Stomach smooth muscle (tissue), 2 donors: Measurements from ENCODE around the gene TUBGCP2.

ENCODE experiments used
- H3K27ac ChIP-seq: one replicate; pipeline ENCODE4 v1.7.0; 2013; ENCODE audit warnings: mild to moderate bottlenecking, low read length, inconsistent platforms
- H3K27me3 ChIP-seq, 2 donors: one replicate each; pipeline ENCODE4 v1.7.0; 2013; ENCODE audit warnings: low read length in 2 of 2; ENCODE audit not compliant: insufficient read depth in 2 of 2, control insufficient read depth in 1 of 2
- H3K36me3 ChIP-seq, 2 donors: one replicate each; pipeline ENCODE4 v1.7.0; 2013; ENCODE audit warnings: low read length in 2 of 2; ENCODE audit not compliant: control insufficient read depth in 2 of 2, insufficient read depth in 2 of 2
- H3K4me1 ChIP-seq: one replicate; pipeline ENCODE4 v1.7.0; 2013; ENCODE audit warnings: low read length; ENCODE audit not compliant: control insufficient read depth, insufficient read depth
- H3K4me3 ChIP-seq, 2 donors: one replicate each; pipeline ENCODE4 v1.7.0; 2013; ENCODE audit warnings: low read length in 2 of 2
- H3K9ac ChIP-seq, 2 donors: one replicate each; pipeline ENCODE4 v1.7.0; 2013; ENCODE audit warnings: low read length in 2 of 2, mild to moderate bottlenecking in 1 of 2
- H3K9me3 ChIP-seq, 2 donors: one replicate each; pipeline ENCODE4 v1.7.0; 2013; ENCODE audit warnings: low read length in 2 of 2; ENCODE audit not compliant: control insufficient read depth in 2 of 2
- donor health status: healthy.
- donor health status: Pancreatic carcinoma.

The TUBGCP2 gene

GRCh38 chr10:133252223-133252552 lies 56.5 kb downstream of the TUBGCP2 start:
- H3K4me1 ChIP-seq = no peaks in the 10 kb centered on the region
- peaks cover 7 to 16% of the 10 kb centered on the region in 2 donors for H3K27me3 ChIP-seq
- H3K9ac ChIP-seq = no peak overlapping the region
- no peaks in the 10 kb centered on the region for H3K36me3 ChIP-seq
- H3K4me3 ChIP-seq = no peak overlapping the region
- no peak overlapping the region for H3K27ac ChIP-seq
- no peaks in the 10 kb centered on the region for H3K9me3 ChIP-seq

- H3K36me3 ChIP-seq = no peaks in the 10 kb centered on the region
- H3K4me1 ChIP-seq = no peaks in the 10 kb centered on the region
- H3K27ac ChIP-seq = no peak overlapping the region
- H3K4me3 ChIP-seq = no peak overlapping the region
- no peaks in the 10 kb centered on the region for H3K9me3 ChIP-seq
- peaks cover 7 to 19% of the 10 kb centered on the region in 2 donors for H3K27me3 ChIP-seq
- H3K9ac ChIP-seq = no peak overlapping the region
Measured at GRCh38 chr10:133251388-133252222, 57.1 kb downstream of the TUBGCP2 start.

- no peaks in the 10 kb centered on the region for H3K9me3 ChIP-seq
- H3K4me1 ChIP-seq = no peaks in the 10 kb centered on the region
- H3K27ac ChIP-seq = no peak overlapping the region
- H3K9ac ChIP-seq = no peak overlapping the region
- H3K27me3 ChIP-seq = peaks cover 13 to 33% of the 10 kb centered on the region in 2 donors
- H3K36me3 ChIP-seq = no peaks in the 10 kb centered on the region
- no peak overlapping the region for H3K4me3 ChIP-seq
Measured at GRCh38 chr10:133249975-133250754, 58.5 kb downstream of the TUBGCP2 start.

GRCh38 chr10:133249094-133249780 lies 59.4 kb downstream of the TUBGCP2 start:
- Histone ChIP-seq H3K4me1 (no peaks in the 10 kb centered on the region), H3K27me3 (peaks cover 13 to 33% of the 10 kb centered on the region in 2 donors), H3K9ac (no peak overlapping the region)

GRCh38 chr10:133248334-133248715 lies 60.3 kb downstream of the TUBGCP2 start:
- Histone ChIP-seq H3K36me3 (no peaks in the 10 kb centered on the region), H3K27ac (no peak overlapping the region), H3K4me3 (no peak overlapping the region), H3K9me3 (no peaks in the 10 kb centered on the region), H3K27me3 (peaks cover 14 to 35% of the 10 kb centered on the region in 2 donors), H3K9ac (no peak overlapping the region), H3K4me1 (no peaks in the 10 kb centered on the region)

More at GRCh38 chr10:133249094-133249780, 59.4 kb downstream of the TUBGCP2 start:
- Histone ChIP-seq H3K9me3 (no peaks in the 10 kb centered on the region), H3K36me3 (no peaks in the 10 kb centered on the region), H3K27ac (no peak overlapping the region), H3K4me3 (no peak overlapping the region)

- Histone ChIP-seq H3K9me3 (no peaks in the 10 kb centered on the region), H3K27ac (no peak overlapping the region), H3K4me3 (no peak overlapping the region), H3K4me1 (no peaks in the 10 kb centered on the region), H3K27me3 (peaks cover 17 to 37% of the 10 kb centered on the region in 2 donors), H3K9ac (no peak overlapping the region), H3K36me3 (no peaks in the 10 kb centered on the region)
Measured at GRCh38 chr10:133247681-133248333, 60.9 kb downstream of the TUBGCP2 start.

GRCh38 chr10:133246236-133246626 lies 62.4 kb downstream of the TUBGCP2 start:
- no peaks in the 10 kb centered on the region for H3K4me1 ChIP-seq
- H3K4me3 ChIP-seq = no peak overlapping the region
- peaks cover 20 to 44% of the 10 kb centered on the region in 2 donors for H3K27me3 ChIP-seq
- no peak overlapping the region for H3K9ac ChIP-seq
- H3K27ac ChIP-seq = no peak overlapping the region
- H3K36me3 ChIP-seq = no peaks in the 10 kb centered on the region
- H3K9me3 ChIP-seq = no peaks in the 10 kb centered on the region

- H3K9me3 ChIP-seq = no peaks in the 10 kb centered on the region
- H3K27me3 ChIP-seq = peaks cover 26 to 47% of the 10 kb centered on the region in 2 donors
- no peaks in the 10 kb centered on the region for H3K4me1 ChIP-seq
- no peak overlapping the region for H3K9ac ChIP-seq
- H3K27ac ChIP-seq = no peak overlapping the region
- no peaks in the 10 kb centered on the region for H3K36me3 ChIP-seq
- no peak overlapping the region for H3K4me3 ChIP-seq
Measured at GRCh38 chr10:133245439-133246235, 63.0 kb downstream of the TUBGCP2 start.

- peaks cover 30 to 44% of the 10 kb centered on the region in 2 donors for H3K27me3 ChIP-seq
- H3K27ac ChIP-seq = no peak overlapping the region
Measured at GRCh38 chr10:133243593-133243992, 65.1 kb downstream of the TUBGCP2 start.

More at GRCh38 chr10:133243593-133243992, 65.1 kb downstream of the TUBGCP2 start:
- Histone ChIP-seq H3K9ac (no peak overlapping the region), H3K36me3 (no peaks in the 10 kb centered on the region), H3K9me3 (no peaks in the 10 kb centered on the region), H3K4me1 (no peaks in the 10 kb centered on the region), H3K4me3 (no peak overlapping the region)
